ENCODE measurements around the gene INIP. TPM values are rescaled to one million over a fixed set of nuclear protein-coding genes. Genes with fewer than 3 reads are reported as not detected.

The INIP gene
- total RNA-seq, 1 experiment from 2014 or later = 51.0 TPM

- DNase-seq = no peak
- Histone ChIP-seq H3K27ac (ENCODE audit: low read length) (no peak overlapping the region), H3K27me3 (ENCODE audit: low read length) (no peaks in the 10 kb centered on the region), H3K4me2 (ENCODE audit: low read depth, low read length, poor library complexity, severe bottlenecking) (no peak overlapping the region), H4K20me1 (ENCODE audit: insufficient read depth, low read depth, low read length) (no peaks in the 10 kb centered on the region), H3K9me2 (replicated peaks; ENCODE audit: insufficient read depth, low read length) (no peaks in the 10 kb centered on the region), H2AFZ (ENCODE audit: low read length) (no peak overlapping the region), H3K36me3 (ENCODE audit: insufficient read depth, low read length) (peaks cover 5% of the 10 kb centered on the region; the same call in 1 of the 2 replicates), H3K4me1 (ENCODE audit: low read length) (no peaks in the 10 kb centered on the region; the same call in 1 of the 2 replicates), H3K9ac (ENCODE audit: low read length) (no peak overlapping the region), H3K4me3 (ENCODE audit: low read length) (no peak overlapping the region), H3K79me2 (ENCODE audit: low read length) (peaks cover 9% of the 10 kb centered on the region), H3K9me3 (ENCODE audit: low read length) (no peaks in the 10 kb centered on the region)
Observed at GRCh38 chr9:112659906-112660305, 58.0 kb downstream of the INIP start.

- no peaks in the 10 kb centered on the region for H4K20me1 ChIP-seq (ENCODE audit: insufficient read depth, low read depth, low read length)
- H3K27me3 ChIP-seq (ENCODE audit: low read length) = no peaks in the 10 kb centered on the region
- no peak overlapping the region for H3K27ac ChIP-seq (ENCODE audit: low read length)
- no peaks in the 10 kb centered on the region for H3K9me3 ChIP-seq (ENCODE audit: low read length)
- no peak overlapping the region for H3K9ac ChIP-seq (ENCODE audit: low read length)
- peaks cover under 1% of the 10 kb centered on the region; the same call in 1 of the 2 replicates for H3K36me3 ChIP-seq (ENCODE audit: insufficient read depth, low read length)
- H3K9me2 ChIP-seq (replicated peaks; ENCODE audit: insufficient read depth, low read length) = no peaks in the 10 kb centered on the region
- H3K4me3 ChIP-seq (ENCODE audit: low read length) = no peak overlapping the region
- no peak overlapping the region for H3K4me2 ChIP-seq (ENCODE audit: low read depth, low read length, poor library complexity, severe bottlenecking)
- no peak for DNase-seq
- H3K79me2 ChIP-seq (ENCODE audit: low read length) = peaks cover 9% of the 10 kb centered on the region; the same call in 1 of the 2 replicates
- H2AFZ ChIP-seq (ENCODE audit: low read length) = no peak overlapping the region
- H3K4me1 ChIP-seq (ENCODE audit: low read length) = peaks cover 10% of the 10 kb centered on the region
Observed at GRCh38 chr9:112655668-112656067, 62.2 kb downstream of the INIP start.

GRCh38 chr9:112654282-112654681 lies 63.6 kb downstream of the INIP start:
- no peak for DNase-seq
- Histone ChIP-seq H3K27me3 (ENCODE audit: low read length) (no peaks in the 10 kb centered on the region), H4K20me1 (ENCODE audit: insufficient read depth, low read depth, low read length) (no peaks in the 10 kb centered on the region), H3K9me2 (replicated peaks; ENCODE audit: insufficient read depth, low read length) (no peaks in the 10 kb centered on the region), H3K4me1 (ENCODE audit: low read length) (peaks cover 10% of the 10 kb centered on the region), H3K9ac (ENCODE audit: low read length) (no peak overlapping the region), H3K27ac (ENCODE audit: low read length) (no peak overlapping the region), H3K36me3 (ENCODE audit: insufficient read depth, low read length) (peaks cover 6% of the 10 kb centered on the region; the same call in 1 of the 2 replicates), H2AFZ (ENCODE audit: low read length) (no peak overlapping the region), H3K4me2 (ENCODE audit: low read depth, low read length, poor library complexity, severe bottlenecking) (no peak overlapping the region), H3K4me3 (ENCODE audit: low read length) (no peak overlapping the region), H3K79me2 (ENCODE audit: low read length) (peaks cover 9% of the 10 kb centered on the region; the same call in 1 of the 2 replicates), H3K9me3 (ENCODE audit: low read length) (no peaks in the 10 kb centered on the region)

- H2AFZ ChIP-seq (ENCODE audit: low read length) = no peak overlapping the region
- H3K4me2 ChIP-seq (ENCODE audit: low read depth, low read length, poor library complexity, severe bottlenecking) = no peak overlapping the region
- H3K36me3 ChIP-seq (ENCODE audit: insufficient read depth, low read length) = peaks cover 42% of the 10 kb centered on the region
- no peak overlapping the region for H3K4me3 ChIP-seq (ENCODE audit: low read length)
- no peaks in the 10 kb centered on the region for H3K4me1 ChIP-seq (ENCODE audit: low read length)
- H3K79me2 ChIP-seq (ENCODE audit: low read length) = peaks cover 4% of the 10 kb centered on the region
- no peaks in the 10 kb centered on the region for H3K9me2 ChIP-seq (replicated peaks; ENCODE audit: insufficient read depth, low read length)
- no peaks in the 10 kb centered on the region for H4K20me1 ChIP-seq (ENCODE audit: insufficient read depth, low read depth, low read length)
- no peaks in the 10 kb centered on the region for H3K27me3 ChIP-seq (ENCODE audit: low read length)
- H3K27ac ChIP-seq (ENCODE audit: low read length) = no peak overlapping the region
- DNase-seq = no peak
- peaks cover 5% of the 10 kb centered on the region; the same call in 1 of the 2 replicates for H3K9me3 ChIP-seq (ENCODE audit: low read length)
- no peak overlapping the region for H3K9ac ChIP-seq (ENCODE audit: low read length)
Observed at GRCh38 chr9:112648624-112649023, 69.3 kb downstream of the INIP start.

GRCh38 chr9:112647596-112647995 lies 70.3 kb downstream of the INIP start:
- no peaks in the 10 kb centered on the region for H3K4me1 ChIP-seq (ENCODE audit: low read length)
- H3K36me3 ChIP-seq (ENCODE audit: insufficient read depth, low read length) = peaks cover 47% of the 10 kb centered on the region
- no peaks in the 10 kb centered on the region for H3K9me2 ChIP-seq (replicated peaks; ENCODE audit: insufficient read depth, low read length)
- peaks cover 5% of the 10 kb centered on the region; the same call in 1 of the 2 replicates for H3K9me3 ChIP-seq (ENCODE audit: low read length)
- H3K27me3 ChIP-seq (ENCODE audit: low read length) = no peaks in the 10 kb centered on the region
- no peak overlapping the region for H3K9ac ChIP-seq (ENCODE audit: low read length)
- peaks cover 15% of the 10 kb centered on the region for H3K79me2 ChIP-seq (ENCODE audit: low read length)
- H3K27ac ChIP-seq (ENCODE audit: low read length) = no peak overlapping the region
- no peak for DNase-seq
- H4K20me1 ChIP-seq (ENCODE audit: insufficient read depth, low read depth, low read length) = no peaks in the 10 kb centered on the region
- no peak overlapping the region for H2AFZ ChIP-seq (ENCODE audit: low read length)
- H3K4me3 ChIP-seq (ENCODE audit: low read length) = no peak overlapping the region
- H3K4me2 ChIP-seq (ENCODE audit: low read depth, low read length, poor library complexity, severe bottlenecking) = no peak overlapping the region

GRCh38 chr9:112642126-112642525 lies 75.8 kb downstream of the INIP start:
- no peaks in the 10 kb centered on the region for H4K20me1 ChIP-seq (ENCODE audit: insufficient read depth, low read depth, low read length)
- DNase-seq = no peak
- no peaks in the 10 kb centered on the region for H3K27me3 ChIP-seq (ENCODE audit: low read length)
- H3K79me2 ChIP-seq (ENCODE audit: low read length) = peaks cover 58% of the 10 kb centered on the region
- H2AFZ ChIP-seq (ENCODE audit: low read length) = no peak overlapping the region
- no peak overlapping the region for H3K4me2 ChIP-seq (ENCODE audit: low read depth, low read length, poor library complexity, severe bottlenecking)
- H3K9me2 ChIP-seq (replicated peaks; ENCODE audit: insufficient read depth, low read length) = no peaks in the 10 kb centered on the region
- no peak overlapping the region for H3K4me3 ChIP-seq (ENCODE audit: low read length)
- no peaks in the 10 kb centered on the region for H3K4me1 ChIP-seq (ENCODE audit: low read length)
- peaks cover 27% of the 10 kb centered on the region for H3K36me3 ChIP-seq (ENCODE audit: insufficient read depth, low read length)
- H3K9me3 ChIP-seq (ENCODE audit: low read length) = peaks cover 4% of the 10 kb centered on the region; the same call in 1 of the 2 replicates
- H3K27ac ChIP-seq (ENCODE audit: low read length) = no peak overlapping the region
- H3K9ac ChIP-seq (ENCODE audit: low read length) = no peak overlapping the region

GRCh38 chr9:112640311-112640710 lies 77.6 kb downstream of the INIP start:
- no peak overlapping the region for H3K4me2 ChIP-seq (ENCODE audit: low read depth, low read length, poor library complexity, severe bottlenecking)
- no peaks in the 10 kb centered on the region for H3K27me3 ChIP-seq (ENCODE audit: low read length)
- DNase-seq = no peak
- H3K9me2 ChIP-seq (replicated peaks; ENCODE audit: insufficient read depth, low read length) = no peaks in the 10 kb centered on the region
- H3K4me3 ChIP-seq (ENCODE audit: low read length) = no peak overlapping the region
- H3K27ac ChIP-seq (ENCODE audit: low read length) = no peak overlapping the region
- no peaks in the 10 kb centered on the region for H4K20me1 ChIP-seq (ENCODE audit: insufficient read depth, low read depth, low read length)
- peaks cover 11% of the 10 kb centered on the region for H3K36me3 ChIP-seq (ENCODE audit: insufficient read depth, low read length)
- H3K9me3 ChIP-seq (ENCODE audit: low read length) = peaks cover 4% of the 10 kb centered on the region; the same call in 1 of the 2 replicates
- H2AFZ ChIP-seq (ENCODE audit: low read length) = no peak overlapping the region
- no peaks in the 10 kb centered on the region for H3K4me1 ChIP-seq (ENCODE audit: low read length)
- no peak overlapping the region for H3K9ac ChIP-seq (ENCODE audit: low read length)
- peaks cover 74% of the 10 kb centered on the region for H3K79me2 ChIP-seq (ENCODE audit: low read length)

All from Karpas-422 (cell line).